Naive thymus-derived CD4-positive, alpha-beta T cell (primary cell): ENCODE data around the gene KAT7. TPM values are rescaled to one million over a fixed set of nuclear protein-coding genes. Genes with fewer than 3 reads are reported as not detected.

Experiments
- ATAC-seq: fragments of 150-1000 bp; cut with Tn5 transposase; 2 replicates; pipeline ENCODE4 v1.10.0; 2021; ENCODE audit warnings: mild to moderate bottlenecking, moderate library complexity
- CTCF ChIA-PET: fragments of 350-600 bp; sonication (Branson Sonifier 250); formaldehyde crosslinking; loops from one replicate; lab custom pipeline; 2021; ENCODE audit warnings: antibody characterized with exemption; lab: Charles Lee
- POLR2A ChIA-PET: fragments of 350-600 bp; sonication (Branson Sonifier 250); formaldehyde crosslinking; loops from one replicate; lab custom pipeline; 2021; ENCODE audit warnings: antibody characterized with exemption, inconsistent platforms; lab: Charles Lee
- DNase-seq, 9 donors: peaks; one replicate each; pipeline versions ENCODE4 v3.0.0 to v3.0.0-alpha.2; 2020 to 2022; ENCODE audit warnings: mixed read lengths in 1 of 9
- H3K27ac ChIP-seq: one replicate; pipeline ENCODE4 v1.7.0; 2013; ENCODE audit warnings: mild to moderate bottlenecking, low read depth, low read length, moderate library complexity
- H3K27me3 ChIP-seq, 2 donors: one replicate each; pipeline ENCODE4 v1.7.0; 2013; ENCODE audit warnings: low read length in 2 of 2, mild to moderate bottlenecking in 2 of 2, moderate library complexity in 2 of 2; ENCODE audit not compliant: control insufficient read depth in 2 of 2, insufficient read depth in 2 of 2
- H3K36me3 ChIP-seq, 3 experiments: 1 replicate in 2 of 3; 2 replicates in 1 of 3; pipeline ENCODE4 v1.7.0; 2013; ENCODE audit warnings: low read length in 3 of 3, mild to moderate bottlenecking in 3 of 3, moderate library complexity in 1 of 3; ENCODE audit not compliant: insufficient read depth in 3 of 3, control insufficient read depth in 2 of 3
- H3K4me1 ChIP-seq, 2 donors: one replicate each; pipeline ENCODE4 v1.7.0; 2013; ENCODE audit warnings: low read length in 2 of 2, mild to moderate bottlenecking in 2 of 2, moderate library complexity in 1 of 2; ENCODE audit not compliant: control insufficient read depth in 2 of 2, insufficient read depth in 2 of 2
- H3K4me3 ChIP-seq: 2 replicates; pipeline ENCODE4 v1.7.0; 2013; ENCODE audit warnings: mild to moderate bottlenecking, low read length
- H3K9me3 ChIP-seq, 3 experiments: 1 replicate in 2 of 3; 2 replicates in 1 of 3; pipeline ENCODE4 v1.7.0; 2013; ENCODE audit warnings: low read length in 3 of 3; ENCODE audit not compliant: control insufficient read depth in 2 of 3
- H3K27ac Mint-ChIP-seq, 9 donors: one replicate each; pipeline ENCODE4 v1.8.0; 2020 to 2022; ENCODE audit warnings: mixed read lengths in 9 of 9, mild to moderate bottlenecking in 8 of 9, moderate library complexity in 5 of 9, inconsistent platforms in 2 of 9
- H3K27me3 Mint-ChIP-seq, 5 donors: one replicate each; pipeline ENCODE4 v1.8.0; 2021 to 2022; ENCODE audit warnings: mixed read lengths in 5 of 5, mild to moderate bottlenecking in 1 of 5
- H3K36me3 Mint-ChIP-seq, 5 donors: one replicate each; pipeline ENCODE4 v1.8.0; 2020 to 2022; ENCODE audit warnings: mixed read lengths in 5 of 5, mild to moderate bottlenecking in 3 of 5, inconsistent platforms in 1 of 5
- H3K4me1 Mint-ChIP-seq, 7 donors: one replicate each; pipeline ENCODE4 v1.8.0; 2020 to 2022; ENCODE audit warnings: mixed read lengths in 7 of 7, mild to moderate bottlenecking in 3 of 7, inconsistent platforms in 1 of 7
- H3K4me3 Mint-ChIP-seq, 10 donors: one replicate each; pipeline ENCODE4 v1.8.0; 2020 to 2022; ENCODE audit warnings: mild to moderate bottlenecking in 10 of 10, mixed read lengths in 10 of 10, moderate library complexity in 6 of 10, inconsistent platforms in 2 of 10
- H3K9me3 Mint-ChIP-seq, 11 donors: one replicate each; pipeline ENCODE4 v1.8.0; 2020 to 2022; ENCODE audit warnings: mixed read lengths in 11 of 11, mild to moderate bottlenecking in 4 of 11, inconsistent platforms in 1 of 11, moderate library complexity in 1 of 11
- intact Hi-C, 2 donors: fragments of 100-400 bp; cut with micrococcal nuclease; formaldehyde crosslinking; loops; one replicate each; pipeline ENCODE4 v1.15.1; 2023
- polyA plus RNA-seq, 2 donors: library from polyadenylated mRNA; unstranded; fragments of 300-500 nt; fragmentation: Illumina TruSeq; gene quantifications; one replicate each; pipeline ENCODE4 v1.2.3, GENCODE V29; 2021
- total RNA-seq, 6 experiments: library from RNA in 5 of 6; stranded (reverse) in 5 of 6; gene quantifications; 1 replicate in 5 of 6; 2 replicates in 1 of 6; pipeline ENCODE4 v1.2.3 and lab custom pipeline; 2021 to 2026

KAT7 gene
- total and polyA plus RNA-seq, 7 experiments from 2014 or later: 39.2 to 195 (median 125) TPM

DNA sequence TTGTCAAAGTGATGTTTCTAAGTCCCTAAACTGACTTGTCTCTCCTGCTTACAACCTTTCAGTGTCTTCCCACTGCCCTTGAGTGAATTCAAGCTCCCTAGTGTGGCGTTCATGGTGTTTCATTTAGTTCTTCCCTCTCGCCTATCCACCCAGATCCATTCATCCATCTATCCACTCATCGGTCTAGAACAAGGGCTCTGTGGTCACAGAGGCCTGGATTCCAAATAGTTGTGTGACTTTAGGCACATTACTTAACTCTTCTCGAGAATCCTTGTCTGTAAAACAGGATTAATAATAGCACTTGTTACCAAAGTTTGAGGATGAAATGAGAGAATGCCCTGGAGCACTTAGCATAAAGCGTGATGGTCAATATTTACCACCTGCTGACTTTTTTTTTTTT lies 60.3 kb downstream of the KAT7 start:
- Histone ChIP-seq H3K9me3 (no peaks in the 10 kb centered on the region), H3K36me3 (peaks cover 0 to 24% (median 3%) of the 10 kb centered on the region in 3 experiments), H3K27ac (no peak overlapping the region), H3K4me1 (peaks cover 14 to 16% of the 10 kb centered on the region in 2 donors), H3K27me3 (no peaks in the 10 kb centered on the region), H3K4me3 (no peak overlapping the region)
- Mint-ChIP-seq H3K36me3 (peaks cover 0 to 6% (median 0%) of the 10 kb centered on the region in 5 donors), H3K4me1 (peaks cover 10 to 47% (median 27%) of the 10 kb centered on the region in 7 donors), H3K27ac (peak overlapping the region in 6 of 9 donors; percentile 14 to 90 (median 48)), H3K4me3 (no peak overlapping the region), H3K9me3 (no peaks in the 10 kb centered on the region), H3K27me3 (peaks cover 0 to 9% (median 0%) of the 10 kb centered on the region in 5 donors)
- DNase-seq: no peak
- intact Hi-C loops: no loop called here
- ChIA-PET POLR2A (interaction anchor here (1.2 kb wide), 1 partner anchor 128 kb away, joined by 4 read pairs; no protein-coding TSS in a partner anchor), CTCF (no interaction called here)
- no peak for ATAC-seq

DNA sequence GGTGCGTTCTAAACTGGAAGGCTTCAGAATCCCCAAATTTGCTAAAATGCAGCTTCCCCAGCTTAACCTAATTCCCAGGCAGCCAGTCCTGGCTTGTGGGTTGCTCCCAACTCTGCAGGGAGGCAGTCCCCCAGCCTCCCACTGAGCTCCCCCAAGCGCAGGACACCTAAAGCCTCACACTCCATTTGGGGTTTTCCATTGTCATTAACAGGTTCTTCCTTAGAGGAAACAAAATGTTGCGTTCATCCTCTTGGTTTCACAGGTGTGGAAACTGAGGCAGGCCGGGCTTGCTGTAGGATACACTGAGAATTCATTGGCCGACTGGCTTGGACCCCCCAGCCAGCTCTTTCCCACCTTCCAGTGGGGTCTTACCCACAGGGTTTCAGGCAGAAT lies 61.7 kb downstream of the KAT7 start:
- intact Hi-C loops: loop anchor here (2.0 to 10.0 kb wide), 2 partner anchors 61 to 245 kb away; partner anchors contain the start of genes KAT7 (in 1 of the 2) and PDK2 (in 1 of the 2)
- Mint-ChIP-seq H3K4me1 (peaks cover 10 to 36% (median 21%) of the 10 kb centered on the region in 7 donors), H3K36me3 (peaks cover 0 to 6% (median 0%) of the 10 kb centered on the region in 5 donors), H3K27ac (peak overlapping the region; percentile 89 to 97 (median 95)), H3K9me3 (no peaks in the 10 kb centered on the region), H3K4me3 (peak overlapping the region; percentile 91 to 98 (median 93)), H3K27me3 (peaks cover 0 to 9% (median 0%) of the 10 kb centered on the region in 5 donors)
- CTCF ChIA-PET: interaction anchor here (0.9 to 1.3 kb wide), 2 partner anchors 141 to 280 kb away, joined by 4 to 5 read pairs; no protein-coding TSS in a partner anchor
- no peaks in the 10 kb centered on the region for H3K27me3 ChIP-seq
- no peaks in the 10 kb centered on the region for H3K9me3 ChIP-seq
- H3K4me1 ChIP-seq: peaks cover 14% of the 10 kb centered on the region in 2 donors
- peaks cover 0 to 20% (median 0%) of the 10 kb centered on the region in 3 experiments for H3K36me3 ChIP-seq
- peak overlapping the region; percentile 66 for H3K27ac ChIP-seq
- DNase-seq (no peak), ATAC-seq (no peak)
- H3K4me3 ChIP-seq: peak overlapping the region; percentile 7
- POLR2A ChIA-PET: interaction anchor here (0.6 to 2.7 kb wide), 6 partner anchors 13 to 446 kb away, joined by 3 to 10 read pairs (median 4); partner anchors contain the start of gene SLC35B1

DNA sequence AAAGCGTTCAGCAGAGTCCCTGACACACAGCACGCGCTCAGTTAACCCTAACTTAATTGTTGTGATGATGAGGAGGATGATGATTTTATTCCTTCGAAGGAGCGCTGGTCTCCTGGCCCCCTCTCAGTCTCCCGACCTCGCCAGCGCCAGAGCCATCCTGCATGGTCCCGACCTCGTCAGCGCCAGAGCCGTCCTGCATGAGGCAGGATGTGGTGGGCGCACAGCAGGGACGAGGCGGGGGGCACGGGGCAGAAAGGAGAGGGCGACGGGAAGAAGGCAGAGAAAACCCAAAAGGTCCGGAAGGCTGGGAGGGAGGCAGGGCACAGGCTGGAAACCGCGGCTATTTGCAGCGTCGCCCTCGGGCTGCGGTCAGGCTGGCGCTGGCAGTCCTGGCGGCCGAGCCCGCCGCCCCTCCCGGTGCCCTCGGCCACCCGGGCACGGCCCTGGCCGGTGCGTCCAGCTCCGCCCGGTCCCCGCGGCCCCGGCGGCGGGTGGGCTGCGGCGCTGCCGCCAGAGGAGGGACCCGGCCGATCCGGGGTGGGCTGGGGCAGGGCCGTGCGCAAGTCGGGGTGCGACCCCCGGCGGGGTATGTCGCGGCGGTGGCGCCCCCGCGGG lies 62.4 kb downstream of the KAT7 start:
- ATAC-seq: peak; percentile 23

DNA sequence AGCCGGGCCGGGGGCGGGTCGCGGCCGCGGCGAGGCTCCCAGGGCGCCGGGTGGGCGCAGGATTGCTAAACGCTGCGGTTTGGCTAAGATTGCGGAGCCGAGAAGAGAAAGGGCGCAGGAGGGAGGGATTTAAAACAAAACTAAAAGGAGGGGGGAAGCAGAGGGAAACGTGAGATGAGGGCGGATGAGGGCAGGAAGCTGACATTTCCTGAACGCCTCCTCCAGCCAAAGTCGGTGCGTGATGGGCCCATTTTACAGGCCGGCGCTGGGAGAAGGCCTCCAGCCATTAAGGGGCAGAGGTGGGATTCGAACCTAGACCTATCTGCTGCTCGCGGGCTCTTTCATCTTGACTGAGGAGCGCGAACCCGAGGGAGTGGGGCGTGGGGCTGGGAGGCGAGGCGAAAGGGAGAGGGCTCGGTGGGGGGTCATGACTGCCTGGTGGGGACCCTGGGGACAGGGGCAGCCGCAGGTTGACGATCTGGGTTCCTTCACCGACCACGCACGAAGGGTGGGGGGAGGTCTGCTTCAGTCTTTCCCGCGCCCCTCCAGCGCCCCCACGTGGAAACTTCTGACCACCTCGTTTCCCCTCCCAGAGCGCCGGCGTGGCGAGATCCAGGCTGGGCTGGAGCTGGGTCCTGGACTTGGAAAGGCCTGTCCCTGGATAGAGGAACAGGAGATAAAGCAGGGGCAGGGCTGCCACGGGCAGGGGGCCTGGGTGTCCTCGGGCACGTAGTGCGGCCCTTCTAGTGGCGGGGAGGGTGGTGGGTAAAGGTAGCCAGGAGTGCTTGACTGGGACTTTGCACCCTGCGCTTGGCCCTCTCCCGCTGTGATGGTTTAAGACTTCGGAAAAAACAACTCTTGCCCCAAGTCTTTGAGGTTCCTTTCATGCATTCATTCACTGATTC lies 63.2 kb downstream of the KAT7 start:
- CTCF ChIA-PET: interaction anchor here (0.6 to 1.4 kb wide), 9 partner anchors 11 to 312 kb away, joined by 3 to 4 read pairs (median 3); partner anchors contain the start of gene KAT7
- Histone ChIP-seq H3K27me3 (no peaks in the 10 kb centered on the region), H3K4me3 (peak overlapping the region; percentile 67), H3K36me3 (peaks cover 0 to 6% (median 0%) of the 10 kb centered on the region in 3 experiments), H3K4me1 (peaks cover 13 to 14% of the 10 kb centered on the region in 2 donors), H3K9me3 (no peaks in the 10 kb centered on the region), H3K27ac (peak overlapping the region; percentile 81)
- POLR2A ChIA-PET: interaction anchor here (1.0 to 2.7 kb wide), 5 partner anchors 34 to 155 kb away, joined by 3 to 10 read pairs (median 5); partner anchors contain the start of genes KAT7 and SLC35B1
- Mint-ChIP-seq H3K4me1 (peaks cover 10 to 30% (median 19%) of the 10 kb centered on the region in 7 donors), H3K9me3 (no peaks in the 10 kb centered on the region), H3K36me3 (peaks cover 0 to 6% (median 0%) of the 10 kb centered on the region in 5 donors), H3K27me3 (peaks cover 0 to 9% (median 0%) of the 10 kb centered on the region in 5 donors), H3K4me3 (peak overlapping the region; percentile 89 to 98 (median 94)), H3K27ac (peak overlapping the region; percentile 83 to 97 (median 95))
- ATAC-seq (peak; percentile 81), DNase-seq (peak; percentile 57 to 75 (median 67))
- intact Hi-C loops: loop anchor here (1.0 to 10.0 kb wide), 10 partner anchors 33 to 437 kb away; partner anchors contain the start of genes KAT7 (in 2 of the 2), FAM117A (in 1 of the 2), PDK2 (in 1 of the 2) and PHB1 (in 1 of the 2)

More for the DNA sequence above, 62.4 kb downstream of the KAT7 start:
- Histone ChIP-seq H3K27ac (peak overlapping the region; percentile 81), H3K27me3 (no peaks in the 10 kb centered on the region), H3K4me1 (peaks cover 13 to 14% of the 10 kb centered on the region in 2 donors), H3K4me3 (peak overlapping the region; percentile 67), H3K9me3 (no peaks in the 10 kb centered on the region), H3K36me3 (peaks cover 0 to 14% (median 0%) of the 10 kb centered on the region in 3 experiments)
- ChIA-PET CTCF (interaction anchor here (0.6 to 1.4 kb wide), 5 partner anchors 63 to 311 kb away, joined by 3 to 4 read pairs (median 3); partner anchors contain the start of gene KAT7), POLR2A (interaction anchor here (1.0 to 2.7 kb wide), 6 partner anchors 30 to 155 kb away, joined by 3 to 10 read pairs (median 4); partner anchors contain the start of genes KAT7 and SLC35B1)
- peak in 5 of 9 donors; percentile 6 to 25 (median 23) for DNase-seq
- H3K27me3 Mint-ChIP-seq: peaks cover 0 to 9% (median 0%) of the 10 kb centered on the region in 5 donors
- H3K36me3 Mint-ChIP-seq: peaks cover 0 to 6% (median 0%) of the 10 kb centered on the region in 5 donors
- peak overlapping the region; percentile 91 to 98 (median 93) for H3K4me3 Mint-ChIP-seq
- H3K4me1 Mint-ChIP-seq: peaks cover 10 to 30% (median 19%) of the 10 kb centered on the region in 7 donors
- no peaks in the 10 kb centered on the region for H3K9me3 Mint-ChIP-seq
- H3K27ac Mint-ChIP-seq: peak overlapping the region; percentile 89 to 97 (median 95)
- intact Hi-C loops: loop anchor here (1.0 to 10.0 kb wide), 10 partner anchors 33 to 437 kb away; partner anchors contain the start of genes KAT7 (in 2 of the 2), FAM117A (in 1 of the 2), PDK2 (in 1 of the 2) and PHB1 (in 1 of the 2)

DNA sequence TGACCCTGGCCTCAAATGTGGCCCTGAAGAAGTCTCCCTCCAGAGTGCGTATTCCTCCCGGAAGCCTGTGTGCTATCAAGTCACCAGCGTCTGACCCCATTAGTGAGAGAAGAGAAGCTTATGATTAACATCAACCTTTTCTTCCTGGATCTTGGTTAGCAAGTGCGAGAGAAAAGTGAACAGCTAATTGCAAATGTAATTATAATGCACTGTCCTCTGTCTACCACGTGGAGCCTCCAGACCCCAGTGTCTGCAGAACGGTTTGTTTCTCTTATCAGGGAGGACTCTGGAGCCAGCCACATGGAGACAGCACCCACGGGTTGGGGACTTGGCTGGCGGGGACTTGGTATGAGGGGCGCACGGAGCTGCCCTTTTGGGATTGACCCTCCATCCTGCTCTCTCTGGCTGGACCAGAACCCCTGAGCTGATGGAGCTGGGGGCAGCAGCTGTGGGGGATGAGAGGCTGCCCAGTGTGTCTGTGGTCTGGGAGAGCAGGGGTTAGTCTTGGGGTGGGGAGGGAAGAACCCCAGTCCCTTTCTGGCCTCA lies 65.1 kb downstream of the KAT7 start:
- DNase-seq (no peak), ATAC-seq (no peak)
- Mint-ChIP-seq H3K27me3 (peaks cover 0 to 13% (median 0%) of the 10 kb centered on the region in 5 donors), H3K9me3 (no peaks in the 10 kb centered on the region), H3K27ac (peak overlapping the region in 2 of 9 donors; percentile 83 to 95), H3K4me1 (peaks cover 10 to 26% (median 18%) of the 10 kb centered on the region in 7 donors), H3K36me3 (no peaks in the 10 kb centered on the region), H3K4me3 (no peak overlapping the region)
- H3K27ac ChIP-seq: no peak overlapping the region
- CTCF ChIA-PET: interaction anchor here (1.0 to 1.3 kb wide), 3 partner anchors 38 to 288 kb away, joined by 3 to 5 read pairs (median 4); no protein-coding TSS in a partner anchor
- no peaks in the 10 kb centered on the region for H3K27me3 ChIP-seq
- no peak overlapping the region for H3K4me3 ChIP-seq
- H3K36me3 ChIP-seq: no peaks in the 10 kb centered on the region
- intact Hi-C loops: loop anchor here in 1 of 2 donors (10.0 kb wide), 1 partner anchor 241 kb away; the partner anchor contains the start of gene PDK2
- peaks cover 13 to 14% of the 10 kb centered on the region in 2 donors for H3K4me1 ChIP-seq
- POLR2A ChIA-PET: no interaction called here
- no peaks in the 10 kb centered on the region for H3K9me3 ChIP-seq
